ENCODE measurements around the gene TSSK2.

Gene TSSK2

DNA sequence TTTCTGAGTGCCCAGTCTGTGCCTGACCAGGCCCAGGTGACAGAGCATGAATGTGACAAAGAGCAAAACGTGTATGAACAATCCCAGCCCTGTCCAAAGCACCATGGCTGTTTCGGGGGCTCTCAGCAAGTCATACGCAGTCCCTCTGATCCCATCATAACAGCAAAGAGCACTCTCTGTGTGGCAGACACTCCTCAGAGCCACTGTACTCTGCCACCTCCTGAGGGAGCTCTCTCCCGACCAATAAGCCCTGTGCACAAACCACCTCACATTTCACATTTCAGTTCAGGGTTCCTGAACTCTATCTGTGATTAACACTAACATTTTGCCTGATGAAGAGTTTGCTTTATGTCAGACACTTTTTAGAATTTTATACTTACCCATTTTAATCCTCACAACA lies 15.5 kb upstream of the TSSK2 start:
- Histone ChIP-seq H3K27ac (ENCODE audit: extremely low read depth, low read depth, low read length) (no peak overlapping the region), H3K4me3 (ENCODE audit: low read depth, low read length) (no peak overlapping the region), H3K4me1 (ENCODE audit: control insufficient read depth, insufficient read depth, low read length) (no peaks in the 10 kb centered on the region), H3K36me3 (ENCODE audit: control insufficient read depth in 2 of 2, insufficient read depth in 1 of 2, low read length in 2 of 2) (peaks cover 0 to 46% of the 10 kb centered on the region in 2 experiments; a peak in 1 of 3 replicates), H3K9me3 (ENCODE audit: control insufficient read depth, insufficient read depth, low read depth, low read length) (no peaks in the 10 kb centered on the region)
- TF ChIP-seq CTCF (tag by site-specific recombination; IDR thresholded peaks at IDR 0.05) = 0 out of 2 replicates have a peak, but pooled peaks have one; percentile 35
- no peak for TF ChIP-seq ZNF785 (tag by site-specific recombination; IDR thresholded peaks at IDR 0.05)
- TF ChIP-seq, protein P1, sequence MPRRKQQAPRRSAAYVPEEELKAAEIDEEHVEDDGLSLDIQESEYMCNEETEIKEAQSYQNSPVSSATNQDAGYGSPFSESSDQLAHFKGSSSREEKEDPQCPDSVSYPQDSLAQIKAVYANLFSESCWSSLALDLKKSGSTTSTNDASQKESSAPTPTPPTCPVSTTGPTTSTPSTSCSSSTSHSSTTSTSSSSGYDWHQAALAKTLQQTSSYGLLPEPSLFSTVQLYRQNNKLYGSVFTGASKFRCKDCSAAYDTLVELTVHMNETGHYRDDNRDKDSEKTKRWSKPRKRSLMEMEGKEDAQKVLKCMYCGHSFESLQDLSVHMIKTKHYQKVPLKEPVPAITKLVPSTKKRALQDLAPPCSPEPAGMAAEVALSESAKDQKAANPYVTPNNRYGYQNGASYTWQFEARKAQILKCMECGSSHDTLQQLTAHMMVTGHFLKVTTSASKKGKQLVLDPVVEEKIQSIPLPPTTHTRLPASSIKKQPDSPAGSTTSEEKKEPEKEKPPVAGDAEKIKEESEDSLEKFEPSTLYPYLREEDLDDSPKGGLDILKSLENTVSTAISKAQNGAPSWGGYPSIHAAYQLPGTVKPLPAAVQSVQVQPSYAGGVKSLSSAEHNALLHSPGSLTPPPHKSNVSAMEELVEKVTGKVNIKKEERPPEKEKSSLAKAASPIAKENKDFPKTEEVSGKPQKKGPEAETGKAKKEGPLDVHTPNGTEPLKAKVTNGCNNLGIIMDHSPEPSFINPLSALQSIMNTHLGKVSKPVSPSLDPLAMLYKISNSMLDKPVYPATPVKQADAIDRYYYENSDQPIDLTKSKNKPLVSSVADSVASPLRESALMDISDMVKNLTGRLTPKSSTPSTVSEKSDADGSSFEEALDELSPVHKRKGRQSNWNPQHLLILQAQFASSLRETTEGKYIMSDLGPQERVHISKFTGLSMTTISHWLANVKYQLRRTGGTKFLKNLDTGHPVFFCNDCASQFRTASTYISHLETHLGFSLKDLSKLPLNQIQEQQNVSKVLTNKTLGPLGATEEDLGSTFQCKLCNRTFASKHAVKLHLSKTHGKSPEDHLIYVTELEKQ (tag by site-specific recombination; IDR thresholded peaks at IDR 0.05; ENCODE audit: borderline replicate concordance) = no peak
- TF ChIP-seq PRDM1 (tag by site-specific recombination; IDR thresholded peaks at IDR 0.05) = no peak
- TF ChIP-seq YY1 (tag by site-specific recombination; IDR thresholded peaks at IDR 0.05) = no peak
- TF ChIP-seq, protein P2, sequence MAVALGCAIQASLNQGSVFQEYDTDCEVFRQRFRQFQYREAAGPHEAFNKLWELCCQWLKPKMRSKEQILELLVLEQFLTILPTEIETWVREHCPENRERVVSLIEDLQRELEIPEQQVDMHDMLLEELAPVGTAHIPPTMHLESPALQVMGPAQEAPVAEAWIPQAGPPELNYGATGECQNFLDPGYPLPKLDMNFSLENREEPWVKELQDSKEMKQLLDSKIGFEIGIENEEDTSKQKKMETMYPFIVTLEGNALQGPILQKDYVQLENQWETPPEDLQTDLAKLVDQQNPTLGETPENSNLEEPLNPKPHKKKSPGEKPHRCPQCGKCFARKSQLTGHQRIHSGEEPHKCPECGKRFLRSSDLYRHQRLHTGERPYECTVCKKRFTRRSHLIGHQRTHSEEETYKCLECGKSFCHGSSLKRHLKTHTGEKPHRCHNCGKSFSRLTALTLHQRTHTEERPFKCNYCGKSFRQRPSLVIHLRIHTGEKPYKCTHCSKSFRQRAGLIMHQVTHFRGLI (tag by site-specific recombination; IDR thresholded peaks at IDR 0.05) = no peak
- no peak for TF ChIP-seq ZNF670 (tag by site-specific recombination; IDR thresholded peaks at IDR 0.05; ENCODE audit: low read depth)
- peak; percentile 33; the same call in 1 of the 2 replicates for TF ChIP-seq ZBTB17 (tag by site-specific recombination; IDR thresholded peaks at IDR 0.05)
- peak; percentile 48 for TF ChIP-seq ZNF654 (tag by site-specific recombination; IDR thresholded peaks at IDR 0.05; ENCODE audit: low read depth)
- CTCF ChIA-PET = interaction anchor here (0.6 to 1.9 kb wide), 9 partner anchors 9 to 614 kb away, joined by 3 to 10 read pairs (median 3); partner anchors contain the start of gene ESS2
- POLR2A ChIA-PET = interaction anchor here (0.9 to 1.2 kb wide), 2 partner anchors 29 to 61 kb away, joined by 3 to 5 read pairs; partner anchors contain the start of gene ESS2

- Histone ChIP-seq H3K27ac (ENCODE audit: extremely low read depth, low read depth, low read length) (no peak overlapping the region), H3K4me1 (ENCODE audit: control insufficient read depth, insufficient read depth, low read length) (no peaks in the 10 kb centered on the region), H3K36me3 (ENCODE audit: control insufficient read depth in 2 of 2, insufficient read depth in 1 of 2, low read length in 2 of 2) (peaks cover 0 to 46% of the 10 kb centered on the region in 2 experiments; a peak in 1 of 3 replicates), H3K9me3 (ENCODE audit: control insufficient read depth, insufficient read depth, low read depth, low read length) (no peaks in the 10 kb centered on the region), H3K4me3 (ENCODE audit: low read depth, low read length) (no peak overlapping the region)
- TF ChIP-seq ZNF416 (tag by site-specific recombination; IDR thresholded peaks at IDR 0.05) (no peak), OSR2 (tag by site-specific recombination; IDR thresholded peaks at IDR 0.05) (no peak), ZNF169 (tag by site-specific recombination; IDR thresholded peaks at IDR 0.05) (no peak), ZNF600 (tag by site-specific recombination; IDR thresholded peaks at IDR 0.05) (peak; percentile 57; the same call in 1 of the 2 replicates)
- ChIA-PET CTCF (interaction anchor here (1.9 kb wide), 1 partner anchor 28 kb away, joined by 10 read pairs; the partner anchor contains the start of gene ESS2), POLR2A (interaction anchor here (0.5 to 1.8 kb wide), 3 partner anchors 9 to 363 kb away, joined by 4 to 8 read pairs (median 4); partner anchors contain the start of gene CDC45)
These were observed 14.0 kb upstream of the TSSK2 start for GRCh38 chr22:19117111-19117512.

DNA sequence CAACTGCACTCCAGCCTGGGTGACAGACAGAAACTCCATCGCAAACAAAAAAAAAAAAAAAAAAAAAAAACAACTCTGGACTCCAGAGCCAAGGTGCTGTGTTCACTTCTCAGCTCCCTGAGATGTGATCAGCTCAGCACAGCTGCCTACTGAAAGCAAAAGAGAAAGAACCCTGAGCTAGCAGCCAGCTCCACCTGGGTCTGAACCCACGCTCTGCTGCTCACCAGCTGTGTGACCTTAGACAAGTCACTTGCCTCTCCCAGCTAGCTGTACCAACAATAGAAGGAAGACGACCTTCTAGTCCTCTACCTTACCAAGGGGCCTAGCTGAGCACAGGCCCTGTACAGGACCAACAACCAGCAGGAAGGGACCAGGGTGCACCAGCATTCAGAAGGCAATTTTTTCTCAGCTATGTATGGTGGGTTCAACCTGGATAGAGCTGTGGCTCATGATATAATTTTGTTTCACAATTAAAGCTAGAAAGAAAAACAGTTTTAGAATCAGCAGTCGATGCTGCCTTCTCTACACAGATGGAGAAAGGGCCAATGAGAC lies 12.7 kb upstream of the TSSK2 start:
- ChIA-PET CTCF (interaction anchor here (0.5 to 1.4 kb wide), 9 partner anchors 9 to 612 kb away, joined by 3 to 7 read pairs (median 3); partner anchors contain the start of gene ESS2), POLR2A (interaction anchor here (0.6 to 1.8 kb wide), 4 partner anchors 26 to 362 kb away, joined by 3 to 4 read pairs (median 4); partner anchors contain the start of genes CDC45, ESS2 and PRODH)
- H3K4me1 ChIP-seq (ENCODE audit: control insufficient read depth, insufficient read depth, low read length) = no peaks in the 10 kb centered on the region
- H3K9me3 ChIP-seq (ENCODE audit: control insufficient read depth, insufficient read depth, low read depth, low read length) = no peaks in the 10 kb centered on the region
- H3K36me3 ChIP-seq (ENCODE audit: control insufficient read depth in 2 of 2, insufficient read depth in 1 of 2, low read length in 2 of 2) = peaks cover 0 to 46% of the 10 kb centered on the region in 2 experiments; a peak in 1 of 3 replicates
- no peak overlapping the region for H3K4me3 ChIP-seq (ENCODE audit: low read depth, low read length)
- no peak overlapping the region for H3K27ac ChIP-seq (ENCODE audit: extremely low read depth, low read depth, low read length)
- no peak for TF ChIP-seq ZBTB1 (tag by site-specific recombination; IDR thresholded peaks at IDR 0.05)
- TF ChIP-seq ZNF626 (tag by site-specific recombination; IDR thresholded peaks at IDR 0.05) = no peak
- no peak for TF ChIP-seq PRDM6 (tag by site-specific recombination; IDR thresholded peaks at IDR 0.05)
- no peak for TF ChIP-seq ZNF2 (tag by site-specific recombination; IDR thresholded peaks at IDR 0.05)
- TF ChIP-seq ELK4 (IDR thresholded peaks at IDR 0.05; ENCODE audit: borderline replicate concordance, low read depth, low read length) = no peak
- TF ChIP-seq OSR2 (tag by site-specific recombination; IDR thresholded peaks at IDR 0.05) = no peak
- TF ChIP-seq ZNF777 (tag by site-specific recombination; IDR thresholded peaks at IDR 0.05; ENCODE audit: borderline replicate concordance) = no peak
- TF ChIP-seq ZNF23 (tag by site-specific recombination; IDR thresholded peaks at IDR 0.05; ENCODE audit: borderline replicate concordance) = no peak
